LoVo (cell line): ENCODE results near the gene ASPG.
"Not testable (repeated sequence)": the region's sequence is repeated elsewhere in the genome, so short reads cannot be mapped to it uniquely, and the experiment has no call there.

Experiments
- DNase-seq: peaks from one replicate; pipeline ENCODE4 v3.0.0-alpha.2; 2016; ENCODE audit warnings: low spot score

The ASPG gene

DNA sequence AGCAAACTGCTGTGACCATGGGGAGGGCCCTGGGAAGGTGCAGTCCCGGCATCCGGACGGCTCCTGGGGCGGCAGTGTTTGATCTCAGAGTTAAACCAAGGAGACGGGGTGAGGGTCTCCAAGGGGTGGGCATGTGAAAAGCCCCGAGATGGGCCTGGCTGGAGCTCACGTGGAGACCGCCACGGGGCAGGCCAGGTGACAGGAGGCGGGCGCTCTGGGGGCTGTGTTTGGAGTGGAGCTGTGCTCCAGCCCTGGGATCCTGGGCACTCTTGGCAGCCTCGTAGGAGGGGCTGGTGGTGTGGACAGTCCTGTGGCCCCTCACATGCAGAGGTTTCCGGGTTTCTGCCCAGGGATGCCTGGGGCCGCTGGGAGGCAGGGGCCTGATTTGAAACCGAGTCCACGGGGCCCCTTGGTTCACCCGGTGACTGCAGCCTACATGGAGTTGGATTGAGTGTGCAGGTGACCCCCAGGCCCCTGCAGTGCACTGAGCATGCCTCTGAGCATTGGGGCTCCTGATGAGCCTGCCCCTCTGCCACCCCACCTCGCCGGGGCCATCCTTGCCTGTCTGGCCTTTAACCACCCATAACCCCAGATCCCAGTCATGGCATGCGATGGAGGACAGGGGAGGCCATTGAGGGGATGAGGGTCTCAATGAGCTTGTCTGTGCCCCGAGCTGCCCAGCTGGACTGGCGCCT is 61.3 kb downstream of the ASPG start:
- no peak for DNase-seq

DNA sequence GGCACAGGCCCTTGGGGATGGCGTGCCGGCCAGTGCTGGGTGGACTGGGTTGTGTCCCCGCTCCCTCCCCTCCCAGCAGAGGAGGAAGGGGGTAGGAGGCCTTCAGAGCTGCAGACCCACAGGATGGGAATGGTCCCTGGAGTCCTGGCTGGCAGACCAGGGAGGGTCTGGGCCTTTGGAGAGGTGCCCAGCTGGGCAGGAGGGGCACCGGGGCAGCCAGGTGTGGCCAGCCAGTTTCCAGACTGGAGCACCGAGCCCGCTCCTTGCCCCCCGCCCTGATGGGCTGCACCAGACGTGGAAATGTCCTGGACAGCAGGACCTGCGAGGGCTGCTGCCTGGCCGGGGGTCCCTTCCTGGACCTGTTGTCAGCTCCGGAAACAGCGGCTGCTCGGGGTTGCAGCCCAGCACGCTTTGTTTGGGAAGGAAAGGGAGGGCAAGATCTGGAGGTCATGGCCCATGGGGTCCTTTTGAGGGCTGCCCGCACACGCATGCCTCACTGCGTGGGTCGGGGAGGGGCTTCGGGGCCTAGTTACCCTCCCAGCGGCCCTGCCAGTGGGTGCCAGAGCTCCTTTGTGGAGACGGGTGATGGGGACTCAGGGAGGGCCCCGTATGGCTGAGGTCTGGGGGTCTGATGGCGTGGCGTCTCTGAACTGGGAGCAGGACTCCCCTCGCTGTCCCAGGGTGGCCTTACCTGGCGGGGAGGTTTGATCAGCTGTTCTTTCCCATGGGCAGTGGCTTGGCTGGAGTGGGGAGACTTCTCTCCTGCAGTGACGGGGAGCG is 62.0 kb downstream of the ASPG start:
- no peak for DNase-seq

- DNase-seq = no peak
These were observed 63.2 kb downstream of the ASPG start for GRCh38 chr14:104148433-104149277.

DNA sequence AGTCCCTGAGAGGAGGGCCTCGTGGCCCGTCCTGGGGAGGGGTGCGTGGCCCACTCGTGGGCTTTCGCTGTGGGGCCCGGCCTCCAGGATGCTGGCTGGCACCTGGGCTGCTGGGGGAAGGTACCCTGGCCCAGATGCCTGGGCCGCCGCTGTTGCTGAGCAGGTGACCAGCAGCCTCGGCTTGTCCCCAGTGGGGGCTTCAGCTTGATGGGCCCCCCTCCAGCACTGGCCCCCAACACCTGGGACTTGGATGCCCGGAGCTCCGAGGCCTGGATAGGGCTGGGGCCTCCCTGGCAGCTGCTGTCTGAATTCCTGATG is 63.7 kb downstream of the ASPG start:
- DNase-seq = no peak

GRCh38 chr14:104149617-104150135 is 64.2 kb downstream of the ASPG start:
- no peak for DNase-seq

- no peak for DNase-seq
These were observed 64.9 kb downstream of the ASPG start for GRCh38 chr14:104150136-104151025.

DNA sequence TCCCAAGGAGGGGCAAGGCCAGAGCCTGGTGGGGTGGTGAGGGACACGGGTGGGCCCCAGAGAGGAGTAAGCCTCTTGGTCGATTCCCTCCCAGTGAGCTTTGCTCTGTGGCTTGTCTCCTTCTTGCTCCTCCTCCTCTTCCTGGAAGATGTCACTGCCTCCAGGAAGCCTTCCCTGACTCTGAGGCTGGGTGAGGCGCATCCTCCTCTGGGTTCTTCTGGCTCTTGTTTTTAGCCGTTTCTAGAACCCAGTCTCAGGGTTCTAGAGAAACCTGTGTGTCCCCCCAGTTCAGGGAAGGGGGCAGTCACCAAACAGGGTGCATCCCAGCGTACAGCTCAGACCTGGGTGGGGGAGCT is 65.5 kb downstream of the ASPG start:
- no peak for DNase-seq

DNA sequence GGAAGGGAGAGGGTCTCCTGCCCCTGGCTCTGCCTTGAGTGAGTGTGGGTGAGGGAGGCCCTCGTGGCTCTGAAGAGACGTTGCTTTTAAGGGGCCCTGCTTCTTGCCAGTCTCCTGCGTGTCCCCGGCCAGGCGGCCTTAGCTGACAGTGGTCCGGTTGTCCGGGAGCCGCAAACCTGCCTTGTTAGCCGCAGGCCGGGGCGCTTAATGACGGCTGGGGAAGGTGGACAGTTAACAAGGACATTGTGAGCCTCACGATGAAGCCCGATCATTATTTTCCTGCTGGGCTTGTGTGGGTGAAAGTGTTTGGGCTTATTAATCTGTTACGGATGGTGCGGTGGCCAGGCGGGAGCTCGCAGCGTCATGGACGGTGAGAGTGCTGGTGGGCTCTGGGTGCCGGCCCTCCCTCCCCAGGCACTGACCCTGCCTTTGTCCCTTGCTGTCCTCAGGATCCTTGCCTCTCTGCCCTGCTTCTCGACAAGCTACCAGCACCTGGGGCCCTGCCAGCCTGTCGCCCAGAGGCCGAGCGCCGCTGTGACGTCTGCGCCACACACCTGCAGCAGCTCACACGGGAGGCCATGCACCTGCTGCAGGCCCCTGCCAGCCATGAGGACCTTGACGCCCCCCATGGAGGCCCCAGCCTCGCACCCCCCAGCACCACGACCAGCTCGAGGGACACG is 66.2 kb downstream of the ASPG start:
- no peak for DNase-seq

DNA sequence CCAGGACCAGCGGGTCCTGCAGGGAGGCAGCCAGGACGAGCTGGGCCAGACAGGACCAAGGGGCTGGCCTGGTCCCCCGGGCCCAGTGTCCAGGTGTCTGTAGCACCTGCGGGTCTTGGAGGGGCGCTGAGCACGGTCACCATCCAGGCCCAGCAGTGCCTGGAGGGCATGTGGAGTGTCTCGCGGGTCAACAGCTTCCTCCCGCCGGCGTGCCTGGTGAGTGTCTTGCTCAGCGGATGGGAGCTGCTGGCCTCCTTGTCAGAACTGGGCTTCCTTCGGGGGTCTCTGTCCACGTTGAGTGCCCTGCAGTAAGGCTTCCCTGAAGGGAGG is 66.7 kb downstream of the ASPG start:
- no peak for DNase-seq

- no peak for DNase-seq
These were observed 67.3 kb downstream of the ASPG start for GRCh38 chr14:104152686-104153393.

DNA sequence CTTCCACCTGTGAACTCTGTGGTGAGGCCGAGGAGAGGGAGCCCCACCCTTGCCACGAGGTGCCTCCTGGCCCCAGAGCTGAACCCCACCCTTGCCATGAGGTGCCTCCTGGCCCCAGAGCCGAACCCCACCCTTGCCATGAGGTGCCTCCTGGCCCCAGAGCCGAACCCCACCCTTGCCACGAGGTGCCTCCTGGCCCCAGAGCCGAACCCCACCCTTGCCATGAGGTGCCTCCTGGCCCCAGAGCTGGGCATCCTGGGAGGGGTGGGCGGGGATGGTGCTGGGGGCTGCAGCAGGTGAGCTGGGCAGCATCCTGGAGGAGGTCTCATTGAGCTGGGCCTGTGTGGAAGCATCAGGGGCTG is 67.9 kb downstream of the ASPG start:
- DNase-seq = not testable (repeated sequence)

DNA sequence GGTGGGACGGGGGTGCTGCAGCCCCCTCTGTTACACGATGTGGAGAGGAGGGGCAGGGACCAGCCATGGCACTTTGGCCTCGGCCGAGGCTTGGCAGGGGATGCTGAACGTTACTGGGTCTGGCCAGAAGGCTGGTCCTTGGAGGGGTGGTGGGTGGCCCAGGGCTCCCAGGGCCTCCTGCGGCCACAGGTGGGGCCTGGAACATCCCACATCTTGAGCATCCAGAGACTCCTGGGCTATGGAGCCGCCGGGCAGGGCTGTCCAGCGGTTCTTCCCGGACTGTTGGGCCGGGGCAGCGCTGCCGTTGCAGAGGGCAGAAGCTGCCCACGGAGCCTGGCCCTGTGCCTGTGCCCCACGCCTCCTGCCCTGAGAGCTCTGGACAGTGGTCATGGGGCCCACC is 68.7 kb downstream of the ASPG start:
- DNase-seq = no peak

GRCh38 chr14:104155513-104155912 is 70.0 kb downstream of the ASPG start:
- DNase-seq = no peak

- DNase-seq = no peak
These were observed 70.6 kb downstream of the ASPG start for GRCh38 chr14:104156142-104156541.

DNA sequence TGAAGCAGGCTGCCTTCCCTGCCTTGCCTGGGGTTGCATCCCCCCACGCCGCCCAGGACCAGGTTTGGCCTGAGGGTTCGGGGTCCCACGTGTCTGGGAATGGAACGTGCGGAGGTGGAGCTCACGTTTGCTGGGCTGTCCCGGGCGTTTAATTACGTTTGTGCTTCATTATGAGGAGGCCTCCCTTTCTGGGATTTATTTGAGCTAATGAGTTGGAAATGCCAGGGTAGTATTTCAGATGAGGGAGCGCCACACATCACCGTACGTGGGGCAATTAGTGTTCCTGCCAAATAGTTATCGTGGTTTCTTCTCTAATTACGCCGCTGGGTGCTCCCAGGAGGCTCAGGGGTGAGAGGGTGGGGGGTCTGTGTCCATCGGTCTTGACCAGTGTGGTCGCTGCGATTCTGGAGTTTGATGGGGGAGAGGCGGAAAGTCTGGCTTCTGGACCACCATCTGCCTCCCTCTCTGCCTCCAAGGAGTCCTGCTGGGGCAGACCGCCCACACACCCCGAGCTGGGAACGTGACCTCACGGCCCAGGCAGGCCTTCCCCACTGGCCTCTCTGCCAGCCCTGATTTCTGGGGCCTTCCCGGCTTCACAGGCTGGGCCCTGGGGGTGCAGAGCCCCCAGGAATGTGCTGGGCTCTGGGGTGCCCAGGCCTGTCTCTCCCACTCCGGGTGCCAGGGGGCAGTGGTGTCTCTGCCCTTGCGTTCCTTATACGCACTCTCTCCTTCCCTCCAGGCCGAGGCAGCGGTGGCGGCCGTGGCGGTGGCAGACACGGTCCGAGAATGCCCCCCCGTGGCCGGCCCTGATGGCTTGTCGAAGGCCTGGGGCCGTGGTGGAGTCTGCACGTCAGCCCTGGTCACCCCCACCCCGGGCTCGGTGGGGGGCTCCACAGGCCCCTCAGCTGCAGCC is 71.8 kb downstream of the ASPG start:
- DNase-seq = no peak

- DNase-seq = no peak
These were observed 73.6 kb downstream of the ASPG start for GRCh38 chr14:104158827-104159798.

- DNase-seq = no peak
These were observed 74.5 kb downstream of the ASPG start for GRCh38 chr14:104159990-104160389.

DNA sequence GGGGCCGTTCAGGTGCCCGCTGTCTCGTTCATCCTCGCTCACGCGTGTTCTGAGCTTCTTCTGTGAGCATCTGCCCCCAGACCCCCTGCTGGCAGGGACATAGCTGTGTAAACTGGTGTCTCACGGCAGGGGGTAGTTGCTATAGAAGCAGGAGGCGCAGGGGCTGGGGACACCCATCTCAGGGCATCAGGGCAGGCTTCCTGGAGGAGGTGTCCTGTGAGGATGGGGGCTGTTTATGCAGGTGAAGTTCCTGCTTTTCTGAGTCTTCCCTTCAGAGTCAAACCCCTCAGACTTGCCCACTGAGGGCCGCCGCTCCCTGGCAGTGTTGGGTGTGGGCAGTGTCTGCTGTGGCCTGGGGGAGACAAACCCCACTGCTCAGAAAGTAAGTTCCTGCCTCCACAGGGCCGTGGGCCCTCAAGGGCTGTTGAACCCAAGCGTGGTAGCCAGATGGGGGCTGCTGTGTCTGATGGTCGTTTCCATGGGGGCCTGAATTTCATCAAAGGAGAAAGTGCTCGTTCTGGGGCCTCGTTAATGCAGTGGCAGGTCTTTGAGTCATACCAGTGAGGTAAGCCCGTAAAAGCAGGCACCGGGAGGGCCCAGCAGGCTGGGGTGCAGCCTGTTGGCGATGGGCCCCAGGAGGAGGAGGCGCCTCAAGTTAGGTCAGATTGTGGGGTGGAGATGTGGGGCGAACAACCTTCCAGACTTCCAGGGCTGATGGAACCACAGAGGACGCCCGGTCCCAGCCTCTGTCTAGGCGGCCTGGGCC is 76.3 kb downstream of the ASPG start:
- DNase-seq = no peak
